ENCODE results near the gene SOX9. TPM values are rescaled to one million over a fixed set of nuclear protein-coding genes. Genes with fewer than 3 reads are reported as not detected.

The SOX9 gene
- total RNA-seq, 1 experiment from 2014 or later, result 119 TPM

- no peak overlapping the region for H2AFZ ChIP-seq (ENCODE audit: low read length)
- H3K27ac ChIP-seq (ENCODE audit: low read length), result no peak overlapping the region
- ChIA-PET CTCF (no interaction called here), POLR2A (ENCODE audit: unreplicated experiment) (interaction anchor here (0.6 kb wide), 1 partner anchor 28 kb away, joined by 3 read pairs; no protein-coding TSS in a partner anchor)
- H3K4me3 ChIP-seq (ENCODE audit: low read length), result no peak overlapping the region
- TF ChIP-seq CTCF (conservative IDR thresholded peaks at IDR 0.05; ENCODE audit: low read depth, low read length), result no peak
- H3K9me3 ChIP-seq (ENCODE audit: low read length), result no peaks in the 10 kb centered on the region
- H3K79me2 ChIP-seq (ENCODE audit: low read length), result no peaks in the 10 kb centered on the region
- H3K27me3 ChIP-seq (ENCODE audit: low read length), result no peaks in the 10 kb centered on the region
- no peaks in the 10 kb centered on the region for H4K20me1 ChIP-seq (ENCODE audit: low read length)
- H3K9ac ChIP-seq (ENCODE audit: low read length), result no peak overlapping the region
- BruUV-seq (replicated peaks), result no TSS peak
- no peaks in the 10 kb centered on the region for H3K36me3 ChIP-seq (ENCODE audit: low read depth, low read length)
- intact Hi-C loops (cut with micrococcal nuclease), result no loop called here
- no peak for ATAC-seq
- DNase-seq, result no peak
- H3K9me2 ChIP-seq (replicated peaks; ENCODE audit: low read length), result no peaks in the 10 kb centered on the region
- no peak overlapping the region for H3K4me2 ChIP-seq (ENCODE audit: low read length)
- H3F3A ChIP-seq (ENCODE audit: low read length, unreplicated experiment), result no peaks in the 10 kb centered on the region
- H3K4me1 ChIP-seq (ENCODE audit: insufficient read depth, low read length), result peaks cover 9% of the 10 kb centered on the region; the same call in 1 of the 2 replicates
Observed at GRCh38 chr17:72143245-72143644, 22.4 kb downstream of the SOX9 start.

GRCh38 chr17:72144101-72144500 lies 23.3 kb downstream of the SOX9 start:
- BruUV-seq (replicated peaks), result no TSS peak
- no peaks in the 10 kb centered on the region for H3K27me3 ChIP-seq (ENCODE audit: low read length)
- TF ChIP-seq EZH2 (IDR thresholded peaks at IDR 0.05; ENCODE audit: low read length, unreplicated experiment), result no peak
- no peak for TF ChIP-seq CTCF (conservative IDR thresholded peaks at IDR 0.05; ENCODE audit: low read depth, low read length)
- TF ChIP-seq EZH2phosphoT487 (IDR thresholded peaks at IDR 0.05; ENCODE audit: borderline replicate concordance, low read length), result no peak
- no peaks in the 10 kb centered on the region for H3K36me3 ChIP-seq (ENCODE audit: low read depth, low read length)
- POLR2A ChIA-PET (ENCODE audit: unreplicated experiment), result no interaction called here
- no peak overlapping the region for H3K27ac ChIP-seq (ENCODE audit: low read length)
- no peak overlapping the region for H3K9ac ChIP-seq (ENCODE audit: low read length)
- H2AFZ ChIP-seq (ENCODE audit: low read length), result no peak overlapping the region
- CTCF ChIA-PET, result no interaction called here
- H3K9me2 ChIP-seq (replicated peaks; ENCODE audit: low read length), result no peaks in the 10 kb centered on the region
- H3K4me2 ChIP-seq (ENCODE audit: low read length), result no peak overlapping the region
- DNase-seq (no peak), ATAC-seq (no peak)
- intact Hi-C loops (cut with micrococcal nuclease), result no loop called here
- H3K79me2 ChIP-seq (ENCODE audit: low read length), result no peaks in the 10 kb centered on the region
- no peaks in the 10 kb centered on the region for H3K9me3 ChIP-seq (ENCODE audit: low read length)
- H3K4me3 ChIP-seq (ENCODE audit: low read length), result no peak overlapping the region
- no peaks in the 10 kb centered on the region for H4K20me1 ChIP-seq (ENCODE audit: low read length)
- peaks cover 5% of the 10 kb centered on the region; the same call in 1 of the 2 replicates for H3K4me1 ChIP-seq (ENCODE audit: insufficient read depth, low read length)
- H3F3A ChIP-seq (ENCODE audit: low read length, unreplicated experiment), result no peaks in the 10 kb centered on the region

- no TSS peak for BruUV-seq (replicated peaks)
- ATAC-seq, result no peak
- intact Hi-C loops (cut with micrococcal nuclease), result no loop called here
- H3K4me1 ChIP-seq (ENCODE audit: insufficient read depth, low read length), result peaks cover under 1% of the 10 kb centered on the region; the same call in 1 of the 2 replicates
- ChIA-PET POLR2A (ENCODE audit: unreplicated experiment) (no interaction called here), CTCF (no interaction called here)
- H3K36me3 ChIP-seq (ENCODE audit: low read depth, low read length), result no peaks in the 10 kb centered on the region
- no peak overlapping the region for H3K4me3 ChIP-seq (ENCODE audit: low read length)
- no peaks in the 10 kb centered on the region for H3K27me3 ChIP-seq (ENCODE audit: low read length)
- no peak overlapping the region for H3K9ac ChIP-seq (ENCODE audit: low read length)
- no peak overlapping the region for H3K27ac ChIP-seq (ENCODE audit: low read length)
- no peak overlapping the region for H2AFZ ChIP-seq (ENCODE audit: low read length)
- DNase-seq, result no peak
- no peak overlapping the region for H3K4me2 ChIP-seq (ENCODE audit: low read length)
- no peaks in the 10 kb centered on the region for H3K9me2 ChIP-seq (replicated peaks; ENCODE audit: low read length)
- no peaks in the 10 kb centered on the region for H3K79me2 ChIP-seq (ENCODE audit: low read length)
- TF ChIP-seq CTCF (conservative IDR thresholded peaks at IDR 0.05; ENCODE audit: low read depth, low read length) (no peak), EZH2 (IDR thresholded peaks at IDR 0.05; ENCODE audit: low read length, unreplicated experiment) (no peak), EZH2phosphoT487 (IDR thresholded peaks at IDR 0.05; ENCODE audit: borderline replicate concordance, low read length) (no peak)
- H3K9me3 ChIP-seq (ENCODE audit: low read length), result no peaks in the 10 kb centered on the region
- no peaks in the 10 kb centered on the region for H3F3A ChIP-seq (ENCODE audit: low read length, unreplicated experiment)
- no peaks in the 10 kb centered on the region for H4K20me1 ChIP-seq (ENCODE audit: low read length)
Observed at GRCh38 chr17:72145562-72145961, 24.7 kb downstream of the SOX9 start.

Data from PC-3 (cell line).